GM23338 (cell line): Measurements from ENCODE around the gene EXOC4. TPM values are rescaled to one million over a fixed set of nuclear protein-coding genes. Genes with fewer than 3 reads are reported as not detected.

Experiments
- ATAC-seq: fragments of 200-7000 bp; cut with Tn5 transposase; 3 replicates; pipeline ENCODE4 v1.9.1; 2020
- DNase-seq: peaks from one replicate; pipeline ENCODE4 v3.0.0-alpha.2; 2015; ENCODE audit warnings: low spot score
- H2AFZ ChIP-seq: fragments of 200-600 bp; sonication (generic); 2 replicates; pipeline ENCODE4 v1.8.0; 2016; ENCODE audit warnings: antibody characterized with exemption, mild to moderate bottlenecking, moderate library complexity
- H3F3A ChIP-seq: fragments of 200-600 bp; sonication (generic); replicated peaks from 2 replicates; pipeline ENCODE4 v1.8.0; 2017; ENCODE audit warnings: antibody characterized with exemption, mixed run types, low read depth
- H3K27ac ChIP-seq: fragments of 200-600 bp; sonication (generic); 2 replicates; pipeline ENCODE4 v1.6.1; 2016; ENCODE audit warnings: low read depth
- H3K27me3 ChIP-seq: fragments of 200-600 bp; sonication (generic); 2 replicates; pipeline ENCODE4 v1.8.0; 2016; ENCODE audit warnings: mild to moderate bottlenecking, mixed run types, moderate library complexity; ENCODE audit not compliant: insufficient read depth
- H3K36me3 ChIP-seq: fragments of 200-600 bp; sonication (generic); 2 replicates; pipeline ENCODE4 v1.8.0; 2016; ENCODE audit warnings: mild to moderate bottlenecking; ENCODE audit not compliant: insufficient read depth
- H3K4me1 ChIP-seq: fragments of 200-600 bp; sonication (generic); 2 replicates; pipeline ENCODE4 v1.8.0; 2016; ENCODE audit warnings: mild to moderate bottlenecking, moderate library complexity; ENCODE audit not compliant: insufficient read depth
- H3K4me2 ChIP-seq: fragments of 200-600 bp; sonication (generic); 2 replicates; pipeline ENCODE4 v1.7.1; 2017; ENCODE audit warnings: mixed run types
- H3K4me3 ChIP-seq: fragments of 200-600 bp; sonication (generic); 2 replicates; pipeline ENCODE4 v1.6.1; 2016; ENCODE audit warnings: mixed run types
- H3K79me2 ChIP-seq: fragments of 200-600 bp; sonication (generic); replicated peaks from 2 replicates; pipeline ENCODE4 v1.8.0; 2017; ENCODE audit warnings: mild to moderate bottlenecking; ENCODE audit not compliant: insufficient read depth
- H3K9me2 ChIP-seq: fragments of 200-600 bp; sonication (generic); 2 replicates; pipeline ENCODE4 v1.8.0; 2017; ENCODE audit not compliant: insufficient read depth
- H4K20me1 ChIP-seq: fragments of 200-600 bp; sonication (generic); replicated peaks from 2 replicates; pipeline ENCODE4 v1.8.0; 2017; ENCODE audit warnings: mild to moderate bottlenecking; ENCODE audit not compliant: insufficient read depth
- H3K27ac Mint-ChIP-seq: 2 replicates; pipeline ENCODE4 v1.8.0; 2020; ENCODE audit warnings: inconsistent platforms, mild to moderate bottlenecking, moderate library complexity, mixed read lengths
- H3K27me3 Mint-ChIP-seq: 3 replicates; pipeline ENCODE4 v1.8.0; 2022; ENCODE audit warnings: low read depth, mild to moderate bottlenecking, moderate library complexity, mixed read lengths, inconsistent platforms; ENCODE audit not compliant: insufficient read depth, poor library complexity
- H3K36me3 Mint-ChIP-seq: 3 replicates; pipeline ENCODE4 v1.8.0; 2021; ENCODE audit warnings: low read depth, mild to moderate bottlenecking, inconsistent platforms, moderate library complexity, mixed read lengths
- H3K4me1 Mint-ChIP-seq: 3 replicates; pipeline ENCODE4 v1.8.0; 2020; ENCODE audit warnings: mild to moderate bottlenecking, inconsistent platforms, mixed read lengths
- H3K4me3 Mint-ChIP-seq: 3 replicates; pipeline ENCODE4 v1.8.0; 2021; ENCODE audit warnings: moderate library complexity, mild to moderate bottlenecking, inconsistent platforms, mixed read lengths
- H3K9me3 Mint-ChIP-seq: 3 replicates; pipeline ENCODE4 v1.8.0; 2020; ENCODE audit warnings: moderate library complexity, mild to moderate bottlenecking, inconsistent platforms, mixed read lengths
- EZH2phosphoT487 ChIP-seq: fragments of 200-600 bp; sonication (generic); IDR thresholded peaks from one replicate; pipeline ENCODE4 v1.8.1; 2018; ENCODE audit warnings: antibody characterized with exemption; ENCODE audit not compliant: unreplicated experiment
- JUNB ChIP-seq: IDR thresholded peaks from one replicate; pipeline ENCODE4 v1.6.1; 2016; ENCODE audit warnings: antibody characterized with exemption; ENCODE audit not compliant: unreplicated experiment
- POLR2AphosphoS5 ChIP-seq: IDR thresholded peaks from 2 replicates; pipeline ENCODE4 v1.6.1; 2016; ENCODE audit warnings: antibody characterized with exemption, low read depth
- STAT1 ChIP-seq: IDR thresholded peaks from one replicate; pipeline ENCODE4 v1.6.1; 2016; ENCODE audit warnings: antibody characterized with exemption; ENCODE audit not compliant: unreplicated experiment
- ZNF331 ChIP-seq: fragments of 250-450 bp; sonication (Bioruptor Pico); IDR thresholded peaks from 2 replicates; pipeline ENCODE4 v1.5.0; 2020; ENCODE audit warnings: low read depth, mild to moderate bottlenecking, moderate library complexity
- polyA plus RNA-seq: library from polyadenylated mRNA; unstranded; fragments of >200 nt; fragmentation: Nextera tagmentation; extraction: Ambion mirVana; gene quantifications from 2 replicates; pipeline ENCODE4 v1.2.1, GENCODE V29; 2016
- total RNA-seq: library from RNA; depleted of rRNA; stranded (reverse); fragments of >200 nt; shearing (Covaris generic); gene quantifications from 2 replicates; pipeline ENCODE4 v1.2.3, GENCODE V29; 2014
- TF ChIP-seq, protein P1 (sequence below): fragments of 250-450 bp; sonication (Bioruptor Pico); IDR thresholded peaks from 2 replicates; pipeline ENCODE4 v1.5.0; 2020; ENCODE audit warnings: mild to moderate bottlenecking, moderate library complexity

EXOC4 gene
- total and polyA plus RNA-seq, 2 experiments from 2014 or later = 37.5 to 52.7 TPM

DNA sequence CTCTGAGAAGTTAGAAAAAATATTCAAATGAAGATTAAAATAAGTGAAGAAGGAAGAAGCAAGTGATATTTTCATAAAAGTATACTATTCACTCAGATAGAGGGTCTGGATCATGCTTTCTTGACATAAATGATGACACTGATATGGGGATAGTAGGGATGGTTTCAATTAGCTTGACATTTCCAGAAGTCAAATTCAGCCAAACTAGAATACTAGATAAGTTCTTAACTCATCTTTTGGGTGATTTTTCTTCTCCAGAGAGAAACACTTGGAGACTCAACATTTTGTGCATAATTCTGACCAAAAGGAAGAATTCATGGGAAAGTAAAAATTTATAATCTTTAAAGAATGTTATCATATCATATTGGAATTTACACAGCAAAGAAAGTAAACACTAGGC, 722.3 kb downstream of the EXOC4 start (continued):
- TF ChIP-seq, protein P1, sequence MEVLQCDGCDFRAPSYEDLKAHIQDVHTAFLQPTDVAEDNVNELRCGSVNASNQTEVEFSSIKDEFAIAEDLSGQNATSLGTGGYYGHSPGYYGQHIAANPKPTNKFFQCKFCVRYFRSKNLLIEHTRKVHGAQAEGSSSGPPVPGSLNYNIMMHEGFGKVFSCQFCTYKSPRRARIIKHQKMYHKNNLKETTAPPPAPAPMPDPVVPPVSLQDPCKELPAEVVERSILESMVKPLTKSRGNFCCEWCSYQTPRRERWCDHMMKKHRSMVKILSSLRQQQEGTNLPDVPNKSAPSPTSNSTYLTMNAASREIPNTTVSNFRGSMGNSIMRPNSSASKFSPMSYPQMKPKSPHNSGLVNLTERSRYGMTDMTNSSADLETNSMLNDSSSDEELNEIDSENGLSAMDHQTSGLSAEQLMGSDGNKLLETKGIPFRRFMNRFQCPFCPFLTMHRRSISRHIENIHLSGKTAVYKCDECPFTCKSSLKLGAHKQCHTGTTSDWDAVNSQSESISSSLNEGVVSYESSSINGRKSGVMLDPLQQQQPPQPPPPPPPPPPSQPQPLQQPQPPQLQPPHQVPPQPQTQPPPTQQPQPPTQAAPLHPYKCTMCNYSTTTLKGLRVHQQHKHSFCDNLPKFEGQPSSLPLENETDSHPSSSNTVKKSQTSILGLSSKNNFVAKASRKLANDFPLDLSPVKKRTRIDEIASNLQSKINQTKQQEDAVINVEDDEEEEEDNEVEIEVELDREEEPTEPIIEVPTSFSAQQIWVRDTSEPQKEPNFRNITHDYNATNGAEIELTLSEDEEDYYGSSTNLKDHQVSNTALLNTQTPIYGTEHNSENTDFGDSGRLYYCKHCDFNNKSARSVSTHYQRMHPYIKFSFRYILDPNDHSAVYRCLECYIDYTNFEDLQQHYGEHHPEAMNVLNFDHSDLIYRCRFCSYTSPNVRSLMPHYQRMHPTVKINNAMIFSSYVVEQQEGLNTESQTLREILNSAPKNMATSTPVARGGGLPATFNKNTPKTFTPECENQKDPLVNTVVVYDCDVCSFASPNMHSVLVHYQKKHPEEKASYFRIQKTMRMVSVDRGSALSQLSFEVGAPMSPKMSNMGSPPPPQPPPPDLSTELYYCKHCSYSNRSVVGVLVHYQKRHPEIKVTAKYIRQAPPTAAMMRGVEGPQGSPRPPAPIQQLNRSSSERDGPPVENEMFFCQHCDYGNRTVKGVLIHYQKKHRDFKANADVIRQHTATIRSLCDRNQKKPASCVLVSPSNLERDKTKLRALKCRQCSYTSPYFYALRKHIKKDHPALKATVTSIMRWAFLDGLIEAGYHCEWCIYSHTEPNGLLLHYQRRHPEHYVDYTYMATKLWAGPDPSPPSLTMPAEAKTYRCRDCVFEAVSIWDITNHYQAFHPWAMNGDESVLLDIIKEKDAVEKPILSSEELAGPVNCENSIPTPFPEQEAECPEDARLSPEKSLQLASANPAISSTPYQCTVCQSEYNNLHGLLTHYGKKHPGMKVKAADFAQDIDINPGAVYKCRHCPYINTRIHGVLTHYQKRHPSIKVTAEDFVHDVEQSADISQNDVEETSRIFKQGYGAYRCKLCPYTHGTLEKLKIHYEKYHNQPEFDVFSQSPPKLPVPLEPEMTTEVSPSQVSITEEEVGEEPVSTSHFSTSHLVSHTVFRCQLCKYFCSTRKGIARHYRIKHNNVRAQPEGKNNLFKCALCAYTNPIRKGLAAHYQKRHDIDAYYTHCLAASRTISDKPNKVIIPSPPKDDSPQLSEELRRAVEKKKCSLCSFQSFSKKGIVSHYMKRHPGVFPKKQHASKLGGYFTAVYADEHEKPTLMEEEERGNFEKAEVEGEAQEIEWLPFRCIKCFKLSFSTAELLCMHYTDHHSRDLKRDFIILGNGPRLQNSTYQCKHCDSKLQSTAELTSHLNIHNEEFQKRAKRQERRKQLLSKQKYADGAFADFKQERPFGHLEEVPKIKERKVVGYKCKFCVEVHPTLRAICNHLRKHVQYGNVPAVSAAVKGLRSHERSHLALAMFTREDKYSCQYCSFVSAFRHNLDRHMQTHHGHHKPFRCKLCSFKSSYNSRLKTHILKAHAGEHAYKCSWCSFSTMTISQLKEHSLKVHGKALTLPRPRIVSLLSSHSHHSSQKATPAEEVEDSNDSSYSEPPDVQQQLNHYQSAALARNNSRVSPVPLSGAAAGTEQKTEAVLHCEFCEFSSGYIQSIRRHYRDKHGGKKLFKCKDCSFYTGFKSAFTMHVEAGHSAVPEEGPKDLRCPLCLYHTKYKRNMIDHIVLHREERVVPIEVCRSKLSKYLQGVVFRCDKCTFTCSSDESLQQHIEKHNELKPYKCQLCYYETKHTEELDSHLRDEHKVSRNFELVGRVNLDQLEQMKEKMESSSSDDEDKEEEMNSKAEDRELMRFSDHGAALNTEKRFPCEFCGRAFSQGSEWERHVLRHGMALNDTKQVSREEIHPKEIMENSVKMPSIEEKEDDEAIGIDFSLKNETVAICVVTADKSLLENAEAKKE (CRISPR knock-in tag) = no peak
- TF ChIP-seq ZNF331 (CRISPR knock-in tag) = no peak
- TF ChIP-seq JUNB = no peak

DNA sequence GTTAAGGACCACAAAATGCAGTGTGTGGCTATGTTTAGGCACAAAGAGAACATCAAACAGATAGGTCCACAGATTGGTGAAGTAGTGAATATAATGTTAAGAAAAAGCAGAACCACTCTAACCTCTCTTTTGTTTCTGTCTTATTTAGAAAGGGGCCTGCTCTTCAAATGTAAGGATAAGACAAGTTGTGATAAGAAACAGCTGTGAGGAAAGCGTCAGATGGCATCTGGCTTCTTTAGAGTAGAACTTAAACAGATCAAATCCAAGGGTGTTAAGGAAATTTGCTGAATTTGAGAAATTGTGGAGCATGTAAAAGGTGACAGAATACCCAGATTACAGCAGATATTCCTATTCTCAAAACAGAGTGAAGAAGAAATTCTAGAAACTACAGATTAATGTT, 723.3 kb downstream of the EXOC4 start:
- Histone ChIP-seq H3K9me2 (no peaks in the 10 kb centered on the region), H3K4me1 (peaks cover 10% of the 10 kb centered on the region), H3K4me2 (no peak overlapping the region), H3K4me3 (no peak overlapping the region), H2AFZ (no peak overlapping the region), H3F3A (no peaks in the 10 kb centered on the region), H3K36me3 (no peaks in the 10 kb centered on the region), H3K27me3 (no peaks in the 10 kb centered on the region), H3K79me2 (no peaks in the 10 kb centered on the region), H4K20me1 (no peaks in the 10 kb centered on the region), H3K27ac (no peak overlapping the region)
- Mint-ChIP-seq H3K27me3 (peaks cover 5% of the 10 kb centered on the region), H3K4me1 (peaks cover 37% of the 10 kb centered on the region), H3K9me3 (no peaks in the 10 kb centered on the region), H3K27ac (no peak overlapping the region), H3K4me3 (no peak overlapping the region), H3K36me3 (no peaks in the 10 kb centered on the region)
- ATAC-seq (no peak), DNase-seq (no peak)
- no peak for TF ChIP-seq STAT1
- TF ChIP-seq POLR2AphosphoS5 = no peak
- no peak for TF ChIP-seq EZH2phosphoT487
- TF ChIP-seq JUNB = no peak
